Stimulated activated CD4-positive, alpha-beta T cell treated with anti-CD3 and anti-CD28 coated beads, Interleukin-12 subunit alpha, Interleukin-12 subunit beta, amount 100 ng/mL, for 48 hours (primary cell): Measurements from ENCODE around the gene RNF123.

Experiments
- DNase-seq, 3 donors: peaks; one replicate each; pipeline ENCODE4 v3.0.0-alpha.2; 2020; ENCODE audit warnings: low read depth in 2 of 3, low spot score in 1 of 3

Gene RNF123

DNA sequence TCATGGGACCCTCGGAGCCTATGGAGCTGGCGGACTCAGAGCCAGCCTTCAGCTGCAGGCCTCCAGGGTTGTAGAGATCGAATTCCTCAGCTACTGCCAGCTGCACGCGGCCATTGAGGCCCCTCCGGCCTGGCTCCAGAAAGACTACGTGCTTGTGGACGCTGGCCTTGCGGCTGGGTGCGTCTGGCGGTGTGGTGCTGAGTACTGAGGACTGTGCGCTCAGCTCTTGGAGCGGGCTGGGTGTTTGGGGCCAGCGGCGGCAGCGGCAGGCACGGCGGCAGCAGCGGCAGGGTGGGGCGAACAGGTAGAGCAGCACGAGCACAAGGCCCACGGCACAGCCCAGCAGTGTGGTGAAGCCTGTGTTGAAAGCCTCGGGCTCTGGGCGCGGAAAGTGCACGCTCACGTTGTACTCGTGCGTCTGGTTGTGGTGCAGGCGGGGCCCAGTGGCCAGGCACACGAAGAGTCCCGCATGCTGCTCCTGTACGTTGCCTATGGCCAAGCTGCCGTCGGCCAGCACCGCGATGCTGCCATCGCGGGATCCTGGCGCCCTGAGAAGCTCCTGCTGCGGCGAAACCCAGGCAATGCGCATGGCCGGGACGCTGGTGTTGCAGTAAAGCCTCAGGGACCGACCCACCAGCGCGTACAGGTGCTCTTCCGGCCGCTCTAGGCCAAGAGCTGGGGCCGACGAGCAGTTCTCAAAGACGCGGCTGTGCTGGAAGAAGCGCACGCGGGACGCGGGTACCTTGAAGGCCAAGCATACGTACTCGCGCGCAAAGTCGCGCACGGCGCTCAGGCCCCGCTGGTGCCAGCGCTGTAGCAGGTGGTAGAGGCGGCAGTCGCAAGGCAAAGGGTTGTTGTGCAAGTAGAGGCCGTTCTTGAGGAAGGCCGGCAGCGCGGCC is 28.9 kb downstream of the RNF123 start:
- DNase-seq: no peak

DNA sequence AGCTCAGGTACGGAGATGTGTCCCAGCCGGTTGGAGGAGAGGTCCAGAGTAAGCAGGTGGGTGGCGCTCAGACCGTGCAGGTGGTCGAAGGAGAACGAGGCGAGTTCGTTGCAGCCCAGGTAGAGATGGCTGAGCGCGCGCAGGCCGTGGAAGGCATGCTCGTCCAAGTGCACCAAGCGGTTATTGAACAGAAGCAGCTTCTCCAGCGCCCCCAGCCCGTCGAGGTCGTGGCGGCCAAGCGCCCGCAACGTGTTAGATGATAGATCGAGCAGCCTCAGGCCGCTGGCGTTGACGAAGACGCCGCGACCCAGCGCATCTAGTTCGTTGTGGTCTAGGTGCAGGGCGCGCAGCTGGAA is 29.5 kb downstream of the RNF123 start:
- DNase-seq: no peak

DNA sequence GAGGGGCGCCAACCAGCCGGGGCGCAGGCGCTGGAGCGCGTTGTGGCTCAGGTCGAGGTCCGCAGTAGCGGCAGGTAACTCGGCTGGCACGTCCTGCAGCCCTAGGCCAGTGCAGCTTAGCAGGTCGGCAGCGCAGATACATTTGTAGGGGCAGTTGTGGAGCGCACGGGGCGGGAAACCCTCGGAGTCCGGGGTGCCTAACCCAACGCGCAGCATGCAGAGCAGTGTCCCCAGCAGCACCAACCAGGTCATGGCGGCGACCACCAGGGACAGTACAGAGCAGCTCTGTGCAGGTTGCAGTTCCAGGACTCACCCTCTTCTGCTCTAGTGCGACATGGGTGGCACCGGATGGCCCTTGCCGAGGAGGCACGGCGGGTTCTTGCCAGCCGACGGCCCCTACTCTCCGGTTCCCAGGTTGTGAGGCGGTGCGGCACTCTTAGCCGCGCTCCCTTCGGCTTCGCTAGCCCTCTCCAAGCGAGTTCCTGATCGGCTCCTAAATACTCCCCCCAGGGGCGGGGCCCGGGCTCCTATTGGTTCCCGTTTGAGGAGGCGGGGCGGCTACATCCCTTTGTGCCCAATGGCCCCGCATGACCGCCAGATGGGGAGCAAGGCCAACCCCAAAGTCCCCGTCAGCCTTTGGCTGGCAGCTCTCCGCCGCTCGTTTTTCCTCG is 30.0 kb downstream of the RNF123 start, which contains the start of gene AMIGO3:
Gene AMIGO3 (minus strand): TSS at position 471 of the 671 bp plus-strand sequence. CDS start 219 bp downstream, at position 252.
- DNase-seq: peak; percentile 82 to 87 (median 83)

DNA sequence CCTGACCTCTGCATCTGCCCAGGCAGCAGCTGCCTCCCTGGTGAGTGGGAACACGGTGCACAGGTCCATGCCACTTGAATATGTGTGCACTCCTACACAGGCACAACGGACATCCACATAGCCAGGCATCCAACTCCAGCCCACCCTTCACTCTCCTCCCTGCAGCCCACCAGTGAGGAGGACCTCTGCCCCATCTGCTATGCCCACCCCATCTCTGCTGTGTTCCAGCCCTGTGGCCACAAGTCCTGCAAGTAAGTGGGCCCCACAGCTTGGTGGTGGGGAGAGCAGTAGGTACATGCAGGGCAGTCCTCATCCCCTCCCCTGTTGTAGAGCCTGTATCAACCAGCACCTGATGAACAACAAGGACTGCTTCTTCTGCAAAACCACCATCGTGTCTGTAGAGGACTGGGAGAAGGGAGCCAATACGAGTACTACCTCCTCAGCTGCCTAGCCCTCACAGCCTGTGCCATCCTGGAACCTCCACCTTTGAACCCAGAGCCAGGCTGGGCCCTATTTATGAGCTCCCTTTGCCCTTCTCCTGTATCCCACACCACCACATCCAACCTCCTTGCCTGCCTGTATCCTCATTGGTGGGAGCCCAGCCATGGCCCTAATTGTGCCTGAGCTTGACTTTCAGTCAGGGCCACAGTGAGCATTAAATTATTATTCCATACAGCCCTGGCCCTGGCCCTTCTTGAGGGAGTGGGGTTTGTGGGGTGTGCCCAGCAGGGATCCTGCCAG is 31.7 kb downstream of the RNF123 start:
- DNase-seq: no peak

DNA sequence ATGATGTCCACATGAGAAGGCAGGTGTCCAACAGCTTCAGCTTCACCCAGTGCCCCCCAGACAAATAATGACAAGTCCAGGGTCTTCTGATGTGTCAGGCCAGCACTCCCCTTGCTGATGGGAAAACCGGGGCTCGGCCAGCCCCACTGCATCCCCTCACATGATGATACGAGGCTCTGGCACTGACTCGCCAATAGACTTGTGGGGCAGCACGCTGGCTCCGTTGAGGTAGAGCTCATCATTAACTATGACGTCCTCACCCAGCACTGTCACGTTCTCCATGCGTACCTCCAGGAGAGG is 32.2 kb downstream of the RNF123 start:
- DNase-seq: no peak

DNA sequence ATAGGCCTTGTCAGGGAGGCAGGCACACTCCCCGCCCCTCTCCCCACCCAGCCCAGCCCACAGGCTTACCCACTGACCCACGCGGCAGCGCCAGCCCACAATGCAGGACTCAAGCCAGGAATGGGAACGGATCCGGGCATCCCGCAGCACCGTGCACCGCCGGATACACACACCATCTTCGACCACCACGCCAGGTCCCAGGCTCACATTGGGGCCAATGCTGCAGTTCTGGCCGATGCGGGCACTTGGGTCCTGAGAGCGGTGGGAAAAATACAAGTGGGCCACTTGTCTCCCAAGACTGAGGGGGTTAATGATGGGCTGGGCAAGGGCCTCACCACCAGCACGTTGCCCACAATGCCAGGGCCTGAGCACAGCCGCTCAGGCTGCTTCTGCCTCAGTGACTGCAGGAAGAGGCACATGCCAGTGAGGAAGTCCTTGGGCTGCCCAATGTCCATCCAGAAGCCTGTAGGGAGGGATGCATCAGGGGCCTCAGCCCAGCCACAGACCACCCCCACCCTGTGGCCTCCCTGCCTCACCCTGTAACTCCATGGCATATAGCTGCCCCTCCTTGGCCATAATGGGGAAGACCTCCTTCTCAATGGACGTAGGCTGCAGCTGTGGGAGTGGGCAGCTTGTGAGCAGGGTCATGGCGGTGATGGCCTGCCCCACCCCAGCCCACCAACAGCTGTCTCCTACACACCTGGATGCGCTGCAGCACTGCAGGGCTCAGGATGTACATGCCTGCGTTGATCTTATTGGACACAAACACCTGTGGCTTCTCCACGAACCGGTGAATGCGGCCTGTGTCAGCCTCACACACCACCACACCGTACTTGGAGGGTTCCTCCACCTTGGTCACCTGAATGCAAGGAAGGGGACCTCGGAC is 32.8 kb downstream of the RNF123 start:
- no peak for DNase-seq

DNA sequence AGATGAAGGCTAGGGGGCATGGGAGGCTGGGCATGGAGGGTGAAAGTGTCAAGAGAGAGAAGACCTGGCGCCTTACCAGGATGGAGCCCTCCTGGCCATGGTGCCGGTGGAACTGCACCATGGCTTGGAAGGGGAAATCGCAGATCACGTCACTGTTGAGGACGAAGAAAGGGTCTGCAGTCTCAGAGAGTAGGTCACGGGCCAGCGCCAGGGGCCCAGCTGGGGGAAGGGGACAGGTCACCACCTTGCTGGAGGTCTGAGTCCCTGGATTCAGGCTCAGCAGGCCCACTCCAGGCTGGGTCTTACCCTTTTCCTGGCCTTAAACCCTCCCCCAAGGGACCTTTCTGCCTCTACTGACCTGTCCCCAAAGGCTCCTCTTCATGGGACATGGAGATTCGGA is 33.5 kb downstream of the RNF123 start:
- DNase-seq: no peak

DNA sequence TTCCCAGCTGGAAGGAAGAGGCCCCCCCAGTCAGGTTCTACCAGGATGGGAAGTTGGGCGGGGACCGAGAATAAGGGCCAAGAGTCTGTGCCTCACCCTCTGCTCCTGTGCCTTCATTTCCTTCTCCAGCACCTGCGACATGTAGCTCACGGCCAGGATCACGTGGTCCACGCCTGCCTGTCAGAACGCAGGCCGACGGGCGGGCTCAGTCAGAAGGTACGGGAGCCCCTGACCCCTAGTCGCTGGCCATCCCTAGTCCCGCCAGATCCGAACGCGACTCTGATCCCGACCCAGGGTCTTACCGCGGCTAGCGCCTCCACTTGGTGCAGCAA is 33.9 kb downstream of the RNF123 start:
- DNase-seq: peak; percentile 44 to 46 (median 45)

DNA sequence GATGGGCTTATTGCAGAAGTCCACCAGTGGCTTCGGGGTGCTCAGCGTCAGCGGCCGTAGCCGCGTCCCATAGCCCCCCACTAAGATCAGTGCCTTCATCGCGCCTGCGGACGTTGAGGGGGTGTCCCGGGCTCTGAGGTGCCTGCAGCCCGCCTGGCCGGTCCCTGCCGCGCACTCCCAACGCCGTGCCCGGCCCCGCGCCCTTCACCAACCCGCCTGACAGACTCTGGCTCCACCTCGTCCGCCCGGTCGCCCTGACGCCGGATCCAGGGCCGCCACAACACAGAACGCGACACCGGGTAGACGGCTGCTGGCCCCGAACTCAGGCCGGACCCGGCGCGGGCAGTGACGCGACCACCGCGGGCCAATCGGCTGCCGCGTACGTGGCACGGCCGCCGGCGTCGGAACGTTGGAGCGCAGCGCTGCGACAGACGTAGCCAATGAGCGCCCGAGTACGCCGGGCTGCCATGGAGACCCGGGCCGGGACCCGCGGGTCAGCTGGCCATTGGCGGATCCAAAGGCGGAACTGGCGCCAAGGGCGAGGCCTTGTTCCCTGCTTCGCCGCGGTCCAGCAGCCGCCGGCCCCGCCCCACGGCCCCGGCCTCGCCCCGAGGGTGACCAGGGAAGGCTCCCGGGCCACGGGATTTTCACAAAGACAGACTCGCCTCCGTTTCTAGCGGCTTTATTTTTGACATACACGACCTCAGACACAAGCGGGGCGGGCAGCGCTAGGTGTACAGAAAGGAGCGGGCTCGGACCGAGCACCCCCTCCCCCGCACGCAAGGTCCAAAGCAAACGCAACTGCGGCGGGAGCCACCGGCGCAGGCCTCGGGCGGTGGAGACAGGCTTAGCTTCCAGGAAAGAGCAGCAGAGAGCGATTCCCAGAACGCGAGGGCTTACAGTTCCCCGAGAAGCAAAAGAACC is 34.5 kb downstream of the RNF123 start, which contains the start of gene GMPPB:
Gene GMPPB (minus strand): TSS at position 324 of the 924 bp plus-strand sequence. CDS start 225 bp downstream, at position 99.
- DNase-seq: peak; percentile 84 to 94 (median 92)

DNA sequence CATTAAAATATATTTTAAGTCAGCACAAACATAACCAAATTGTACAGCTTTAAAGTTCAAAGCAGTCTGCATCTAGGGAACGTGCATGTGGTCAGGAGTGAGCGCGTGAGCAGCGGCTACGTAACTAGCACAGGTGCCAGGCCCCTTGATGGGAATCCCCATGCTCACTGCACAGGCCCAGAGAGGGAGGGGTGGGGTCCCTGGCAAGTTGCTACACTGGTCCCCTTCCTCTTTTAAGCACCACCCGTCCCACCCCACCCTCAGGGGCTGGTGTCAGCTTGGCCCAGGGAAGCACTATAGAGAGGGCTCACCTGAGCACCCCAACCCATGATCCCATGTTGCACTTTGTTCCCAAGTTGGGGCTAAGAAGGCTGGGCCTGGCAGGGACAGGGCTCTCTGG is 35.2 kb downstream of the RNF123 start:
- DNase-seq: no peak

DNA sequence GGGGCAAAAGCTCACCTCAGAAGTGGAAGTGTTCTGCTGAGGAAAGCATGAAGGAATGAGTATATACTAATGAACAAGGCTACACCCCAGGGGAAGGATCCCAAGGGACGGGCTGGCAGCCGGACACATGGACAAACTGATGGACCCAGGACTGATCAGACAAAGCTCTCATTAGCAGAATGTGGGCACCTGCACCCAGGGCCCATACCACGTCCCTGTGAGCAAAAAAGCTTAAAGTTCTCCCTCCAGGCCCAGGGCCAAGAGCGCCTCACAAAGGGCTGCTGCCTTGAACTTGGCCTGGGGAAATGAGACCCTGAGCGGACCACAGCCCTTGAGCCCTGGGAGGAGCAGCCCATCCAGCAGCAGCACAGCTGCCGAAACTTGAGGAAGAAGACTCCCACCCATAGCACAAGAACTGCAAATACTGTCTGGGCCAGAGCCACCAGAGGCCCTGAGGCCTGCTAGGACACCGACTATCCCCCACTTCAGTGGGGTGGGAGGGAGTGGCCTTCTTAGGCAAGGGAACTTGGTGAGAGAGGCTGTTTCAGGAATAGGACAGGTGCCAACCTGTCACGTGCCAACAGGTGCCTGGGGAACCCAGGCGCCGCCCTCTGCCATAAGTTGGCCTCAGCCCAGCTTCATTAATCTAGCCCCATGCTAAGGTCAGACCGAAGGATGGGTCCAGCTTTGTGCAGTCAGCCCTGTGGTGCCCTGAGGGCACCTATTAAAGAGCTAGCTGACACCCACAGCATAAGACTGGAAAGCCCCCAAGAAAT is 36.7 kb downstream of the RNF123 start:
- no peak for DNase-seq

DNA sequence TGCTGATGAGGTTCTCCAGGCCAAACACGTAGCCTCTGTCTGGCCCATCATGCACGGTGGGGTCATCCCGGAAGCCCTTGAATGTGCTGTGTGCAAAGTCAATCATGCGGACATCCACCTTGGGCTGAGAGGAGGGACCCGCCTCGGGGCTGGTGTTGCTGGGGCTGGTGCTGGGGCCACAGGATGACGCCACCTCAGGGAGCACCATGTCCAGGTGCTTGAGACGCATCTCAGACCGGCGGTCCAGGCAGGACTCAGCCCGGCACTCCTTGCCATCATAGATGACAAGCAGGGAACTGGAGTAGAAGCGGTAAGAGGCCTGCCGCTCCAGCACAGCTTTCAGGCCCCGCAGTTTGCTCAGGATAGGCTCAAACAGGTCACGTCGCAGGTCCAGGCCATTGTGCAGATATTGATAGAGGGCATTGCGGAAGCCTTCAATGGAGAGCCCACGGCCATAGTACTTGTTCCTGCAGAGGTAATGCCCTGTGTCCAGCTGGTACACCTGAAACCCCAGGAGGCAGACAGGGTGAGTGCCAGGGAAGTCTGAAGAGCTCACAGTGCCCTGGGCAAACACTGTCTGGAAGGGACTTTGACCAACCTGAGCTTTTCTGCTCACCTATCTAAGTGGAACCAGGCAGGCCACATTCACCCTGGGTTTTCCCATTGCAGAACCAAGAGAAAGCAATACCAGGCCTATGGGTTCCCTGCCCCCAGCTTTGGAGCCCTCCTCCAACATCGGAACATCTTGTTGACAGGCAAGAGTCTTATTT is 38.0 kb downstream of the RNF123 start:
- no peak for DNase-seq

DNA sequence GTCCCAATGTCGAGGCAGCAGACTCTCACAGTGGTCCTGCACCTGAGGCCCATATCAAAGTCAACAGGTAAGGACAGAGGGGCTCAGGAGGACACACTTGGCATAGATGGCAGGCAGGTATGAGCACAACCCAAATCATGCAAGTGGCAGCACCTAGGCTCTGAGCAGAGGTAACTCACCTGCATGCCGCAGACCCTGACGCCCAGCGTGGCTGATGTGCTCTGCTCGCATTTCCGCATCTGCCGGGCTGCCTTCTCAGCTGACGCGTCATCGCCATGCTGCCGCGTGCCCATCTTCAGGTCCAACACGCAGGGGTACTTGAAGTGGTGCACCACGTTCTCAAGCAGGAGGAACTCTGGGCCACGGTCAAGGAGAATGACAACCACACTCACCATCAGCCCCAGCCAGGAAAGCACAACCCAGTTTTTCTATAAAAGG is 38.6 kb downstream of the RNF123 start:
- no peak for DNase-seq

DNA sequence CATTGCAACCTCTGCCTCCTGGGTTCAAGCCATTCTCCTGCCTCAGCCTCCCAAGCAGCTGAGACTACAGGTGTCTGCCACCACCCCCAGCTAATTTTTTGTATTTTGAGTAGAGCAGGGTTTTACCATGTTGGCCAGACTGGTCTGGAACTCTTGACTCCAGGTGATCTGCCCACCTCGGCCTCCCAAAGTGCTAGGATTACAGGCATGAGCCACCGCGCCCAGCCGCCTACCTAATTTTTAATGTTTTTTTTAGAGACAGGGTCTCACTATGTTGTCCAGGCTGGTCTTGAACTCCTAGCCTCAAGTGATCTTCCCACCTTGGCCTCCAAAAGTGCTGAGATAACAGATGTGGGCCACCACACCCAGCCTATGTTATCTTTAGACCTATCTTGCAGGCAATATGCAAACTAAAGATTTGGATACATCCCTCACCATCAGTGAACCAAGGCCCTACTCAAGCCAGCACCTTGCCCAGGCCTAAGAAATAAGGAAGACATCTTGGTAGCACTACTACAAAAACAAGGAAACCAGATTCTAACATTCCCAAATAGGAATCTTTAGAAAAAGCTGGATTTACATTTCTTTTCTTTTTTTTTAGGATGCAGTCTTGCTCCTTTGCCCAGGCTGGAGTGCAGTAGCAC is 40.7 kb downstream of the RNF123 start:
- no peak for DNase-seq

DNA sequence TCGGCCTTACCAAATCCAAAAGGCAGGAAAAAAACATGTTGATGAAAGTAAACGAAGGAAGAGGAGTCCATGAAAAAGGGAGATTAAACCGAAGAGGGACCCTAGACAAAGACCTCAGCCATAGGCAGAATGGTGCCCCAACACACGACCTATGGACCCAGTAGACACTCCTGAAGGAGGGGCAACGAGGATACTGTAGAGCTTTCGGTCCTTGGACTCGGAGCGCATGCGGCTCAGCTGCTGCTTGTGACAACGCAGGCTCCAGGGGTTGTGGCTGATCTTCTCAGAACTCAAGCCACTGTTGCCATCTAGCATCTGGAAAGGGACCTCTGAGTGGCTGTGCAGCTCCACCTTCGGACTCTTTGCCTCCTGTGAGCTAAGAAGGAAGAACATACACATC is 43.2 kb downstream of the RNF123 start:
- no peak for DNase-seq

DNA sequence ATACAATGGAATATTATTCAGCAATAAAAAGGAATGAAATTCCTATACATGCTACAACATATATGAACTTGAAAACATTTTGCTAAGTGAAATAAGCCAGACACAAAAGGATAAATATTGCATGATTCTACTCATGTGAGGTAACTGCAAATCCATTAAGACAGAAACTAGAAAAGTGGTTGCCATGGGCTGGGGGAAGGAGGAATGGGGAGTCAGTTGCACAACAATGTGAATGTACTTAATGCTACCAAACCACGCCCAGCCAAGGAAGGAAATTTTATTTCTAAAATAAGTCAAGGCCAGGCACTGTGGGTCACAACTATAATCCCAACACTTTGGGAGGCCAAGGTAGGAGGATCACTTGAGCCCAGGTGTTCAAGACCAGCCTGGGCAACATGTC is 44.2 kb downstream of the RNF123 start:
- DNase-seq: no peak

DNA sequence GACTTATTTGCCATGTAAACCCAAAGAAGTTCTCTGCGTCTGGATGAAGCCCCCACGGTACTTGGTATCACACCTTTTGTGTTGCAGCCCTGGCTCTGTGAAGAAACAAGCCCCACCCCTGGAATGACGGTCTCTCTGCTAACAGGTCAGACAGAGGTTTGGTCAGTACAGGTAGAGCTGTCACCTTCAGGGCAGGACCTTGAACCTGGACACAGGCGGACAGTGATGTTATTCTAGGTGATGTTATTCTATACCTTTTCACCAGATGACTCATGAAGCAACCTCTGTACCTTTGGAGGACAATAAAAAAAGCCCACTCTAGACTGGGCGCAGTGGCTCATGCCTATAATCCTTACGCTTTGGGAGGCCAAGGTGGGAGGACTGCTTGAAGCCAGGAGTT is 45.4 kb downstream of the RNF123 start:
- DNase-seq: no peak
